Testis (tissue), 2 donors: Measurements from ENCODE around the gene NRIP1.

Experiments used
- POLR2A ChIP-seq: fragments of 450-650 bp; IDR thresholded peaks from one replicate; pipeline ENCODE4 v1.6.1; 2017; ENCODE audit warnings: antibody characterized with exemption, mild to moderate bottlenecking, moderate library complexity
- TF ChIP-seq, protein P1 (sequence below), 3 experiments: fragments of 450-650 bp in 2 of 3; fragments of 200-600 bp in 1 of 3; sonication (generic) in 1 of 3; IDR thresholded peaks; one replicate each; pipeline ENCODE4 v1.5.1; 2016 to 2019; ENCODE audit warnings: antibody characterized with exemption in 3 of 3, mild to moderate bottlenecking in 2 of 3, moderate library complexity in 1 of 3

DNA sequence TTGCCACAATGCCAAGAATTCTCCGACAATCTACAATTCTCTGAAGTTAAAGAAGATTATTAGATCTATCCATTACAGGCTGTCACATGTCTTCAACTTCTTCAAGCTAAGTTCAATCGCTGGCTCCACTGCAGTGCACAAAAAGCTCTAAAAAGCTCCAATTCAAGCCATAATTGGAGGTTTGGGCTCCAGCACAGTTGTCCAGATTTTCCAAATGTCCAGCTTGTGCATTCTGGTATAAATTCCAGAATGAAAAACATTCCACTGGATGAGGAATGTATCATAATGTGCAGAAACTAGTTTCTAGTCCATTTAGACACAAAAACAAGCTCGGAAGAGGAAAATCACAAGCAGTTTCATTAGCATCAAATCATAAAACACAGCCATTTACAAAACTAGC lies 138.6 kb downstream of the NRIP1 start:
- TF ChIP-seq, protein P1, sequence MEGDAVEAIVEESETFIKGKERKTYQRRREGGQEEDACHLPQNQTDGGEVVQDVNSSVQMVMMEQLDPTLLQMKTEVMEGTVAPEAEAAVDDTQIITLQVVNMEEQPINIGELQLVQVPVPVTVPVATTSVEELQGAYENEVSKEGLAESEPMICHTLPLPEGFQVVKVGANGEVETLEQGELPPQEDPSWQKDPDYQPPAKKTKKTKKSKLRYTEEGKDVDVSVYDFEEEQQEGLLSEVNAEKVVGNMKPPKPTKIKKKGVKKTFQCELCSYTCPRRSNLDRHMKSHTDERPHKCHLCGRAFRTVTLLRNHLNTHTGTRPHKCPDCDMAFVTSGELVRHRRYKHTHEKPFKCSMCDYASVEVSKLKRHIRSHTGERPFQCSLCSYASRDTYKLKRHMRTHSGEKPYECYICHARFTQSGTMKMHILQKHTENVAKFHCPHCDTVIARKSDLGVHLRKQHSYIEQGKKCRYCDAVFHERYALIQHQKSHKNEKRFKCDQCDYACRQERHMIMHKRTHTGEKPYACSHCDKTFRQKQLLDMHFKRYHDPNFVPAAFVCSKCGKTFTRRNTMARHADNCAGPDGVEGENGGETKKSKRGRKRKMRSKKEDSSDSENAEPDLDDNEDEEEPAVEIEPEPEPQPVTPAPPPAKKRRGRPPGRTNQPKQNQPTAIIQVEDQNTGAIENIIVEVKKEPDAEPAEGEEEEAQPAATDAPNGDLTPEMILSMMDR (IDR thresholded peaks at IDR 0.05) = no peak
- TF ChIP-seq POLR2A = no peak
